ENCODE data around the gene YBEY.

The YBEY gene

GRCh38 chr21:46334351-46335140 lies 48.4 kb downstream of the YBEY start:
- no peak for DNase-seq

- no peak for DNase-seq
These were observed 50.5 kb downstream of the YBEY start for GRCh38 chr21:46336603-46337002.

- DNase-seq, result no peak
These were observed 54.9 kb downstream of the YBEY start for GRCh38 chr21:46340998-46341397.

GRCh38 chr21:46344219-46344915 lies 58.2 kb downstream of the YBEY start:
- DNase-seq, result no peak

GRCh38 chr21:46345861-46346260 lies 59.7 kb downstream of the YBEY start:
- DNase-seq, result no peak

GRCh38 chr21:46346296-46347202 lies 60.4 kb downstream of the YBEY start:
- DNase-seq, result no peak

GRCh38 chr21:46347203-46347550 lies 61.0 kb downstream of the YBEY start:
- no peak for DNase-seq
